Stimulated activated memory B cell treated with anti-CD40 and anti-IgM and Interleukin-4, amounts not matched to agents 10 μg/mL and 1 μg/mL and 100 μg/mL, for 72 hours (primary cell): ENCODE measurements around the gene NXF3.
"Not testable (repeated sequence)": the region's sequence is repeated elsewhere in the genome, so short reads cannot be mapped to it uniquely, and the experiment has no call there.

Experiments used
- ATAC-seq: fragments of 150-1000 bp; cut with Tn5 transposase; 2 replicates; pipeline ENCODE4 v1.10.0; 2021
- H3K27ac Mint-ChIP-seq: one replicate; pipeline ENCODE4 v1.8.0; 2022; ENCODE audit warnings: mild to moderate bottlenecking, mixed read lengths
- H3K27me3 Mint-ChIP-seq: one replicate; pipeline ENCODE4 v1.8.0; 2022; ENCODE audit warnings: mixed read lengths
- H3K36me3 Mint-ChIP-seq: one replicate; pipeline ENCODE4 v1.8.0; 2022; ENCODE audit warnings: mixed read lengths
- H3K4me1 Mint-ChIP-seq: one replicate; pipeline ENCODE4 v1.8.0; 2022; ENCODE audit warnings: mixed read lengths
- H3K4me3 Mint-ChIP-seq: one replicate; pipeline ENCODE4 v1.8.0; 2022; ENCODE audit warnings: mild to moderate bottlenecking, moderate library complexity, mixed read lengths
- H3K9me3 Mint-ChIP-seq: one replicate; pipeline ENCODE4 v1.8.0; 2022; ENCODE audit warnings: mixed read lengths

NXF3 gene, protein sequence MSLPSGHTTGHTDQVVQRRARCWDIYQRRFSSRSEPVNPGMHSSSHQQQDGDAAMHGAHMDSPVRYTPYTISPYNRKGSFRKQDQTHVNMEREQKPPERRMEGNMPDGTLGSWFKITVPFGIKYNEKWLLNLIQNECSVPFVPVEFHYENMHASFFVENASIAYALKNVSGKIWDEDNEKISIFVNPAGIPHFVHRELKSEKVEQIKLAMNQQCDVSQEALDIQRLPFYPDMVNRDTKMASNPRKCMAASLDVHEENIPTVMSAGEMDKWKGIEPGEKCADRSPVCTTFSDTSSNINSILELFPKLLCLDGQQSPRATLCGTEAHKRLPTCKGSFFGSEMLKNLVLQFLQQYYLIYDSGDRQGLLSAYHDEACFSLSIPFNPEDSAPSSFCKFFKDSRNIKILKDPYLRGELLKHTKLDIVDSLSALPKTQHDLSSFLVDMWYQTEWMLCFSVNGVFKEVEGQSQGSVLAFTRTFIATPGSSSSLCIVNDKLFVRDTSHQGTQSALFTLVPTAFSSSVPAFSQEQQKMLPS

DNA sequence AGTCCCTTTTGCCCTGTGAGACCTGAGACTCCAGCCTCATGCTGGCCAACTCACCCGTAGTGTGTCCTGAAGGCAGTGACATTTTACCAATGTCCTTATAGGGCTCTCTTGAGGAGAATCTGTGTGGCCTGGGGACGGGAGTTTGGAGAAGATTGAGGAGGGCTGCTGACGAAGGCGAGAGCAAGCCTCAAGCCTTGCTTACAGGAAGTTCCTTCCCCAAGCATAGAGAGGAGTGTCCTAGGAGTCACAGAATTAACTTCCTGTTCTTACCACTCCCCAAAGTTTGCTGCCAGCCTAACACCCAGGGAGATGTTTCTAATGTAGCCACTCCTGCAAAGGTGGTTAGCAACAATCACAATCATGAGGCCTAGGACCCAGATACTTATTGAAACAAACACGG lies at the start of gene NXF3:
Gene NXF3 (minus strand): TSS at position 202 of the 400 bp plus-strand sequence. CDS start 120 bp downstream, at position 82.
- Mint-ChIP-seq H3K4me1 (no peaks in the 10 kb centered on the region), H3K4me3 (no peak within 1 kb of the TSS), H3K9me3 (no peaks in the 10 kb centered on the region), H3K36me3 (no peaks in the 10 kb centered on the region), H3K27me3 (no peaks in the 10 kb centered on the region), H3K27ac (no peak within 1 kb of the TSS)
- no peak for ATAC-seq

DNA sequence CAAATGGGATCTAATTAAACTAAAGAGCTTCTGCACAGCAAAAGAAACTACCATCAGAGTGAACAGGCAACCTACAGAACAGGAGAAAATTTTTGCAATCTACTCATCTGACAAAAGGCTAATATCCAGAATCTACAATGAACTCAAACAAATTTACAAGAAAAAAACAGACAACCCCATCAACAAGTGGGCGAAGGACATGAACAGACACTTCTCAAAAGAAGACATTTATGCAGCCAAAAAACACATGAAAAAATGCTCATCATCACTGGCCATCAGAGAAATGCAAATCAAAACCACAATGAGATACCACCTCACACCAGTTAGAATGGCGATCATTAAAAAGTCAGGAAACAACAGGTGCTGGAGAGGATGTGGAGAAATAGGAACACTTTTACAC lies 43.6 kb upstream of the NXF3 start:
- H3K27me3 Mint-ChIP-seq, H3K9me3 Mint-ChIP-seq, H3K4me1 Mint-ChIP-seq, H3K4me3 Mint-ChIP-seq, ATAC-seq, H3K36me3 Mint-ChIP-seq, H3K27ac Mint-ChIP-seq: not testable (repeated sequence)

DNA sequence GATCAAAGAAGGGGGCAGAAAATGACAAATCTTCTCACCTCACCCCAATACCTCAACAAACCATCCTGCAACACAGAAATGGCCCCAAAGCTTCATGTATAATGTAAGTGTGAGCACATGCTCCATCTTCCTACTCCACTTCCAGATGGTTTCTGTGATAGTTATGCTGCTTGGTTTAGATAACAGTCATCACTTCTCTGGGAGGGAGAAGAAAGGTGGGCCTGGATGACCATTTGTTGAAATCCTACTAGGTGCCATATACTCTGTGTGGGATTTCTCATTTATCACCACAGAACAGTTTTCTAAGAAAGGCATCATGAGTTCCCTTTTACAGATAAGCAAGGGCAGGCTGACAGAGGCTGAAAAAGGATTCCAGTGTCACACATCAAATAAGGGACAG lies 31.3 kb upstream of the NXF3 start:
- H3K27me3 Mint-ChIP-seq: no peaks in the 10 kb centered on the region
- H3K36me3 Mint-ChIP-seq: no peaks in the 10 kb centered on the region
- H3K4me3 Mint-ChIP-seq: no peak overlapping the region

DNA sequence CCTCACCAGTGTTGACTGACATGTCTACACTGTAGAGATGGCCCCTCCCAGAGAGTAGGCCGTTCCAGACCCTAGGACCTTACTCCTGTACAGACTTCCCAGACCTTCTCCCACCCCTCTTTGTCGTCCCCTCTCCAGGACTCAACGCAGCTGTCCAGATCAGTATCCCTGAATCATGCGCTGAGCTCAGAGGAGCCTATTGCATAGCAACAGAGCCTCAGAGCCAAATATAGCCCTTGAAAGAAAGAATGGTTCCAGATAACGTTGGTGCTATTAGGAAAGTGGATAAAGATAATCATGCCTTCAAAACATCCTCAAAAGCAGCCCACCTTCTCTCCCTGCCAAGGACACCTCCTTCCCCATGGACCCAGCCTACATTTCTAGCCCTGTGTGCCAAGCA lies 27.8 kb upstream of the NXF3 start:
- Mint-ChIP-seq H3K4me3 (no peak overlapping the region), H3K27me3 (no peaks in the 10 kb centered on the region), H3K36me3 (no peaks in the 10 kb centered on the region), H3K4me1 (no peaks in the 10 kb centered on the region), H3K27ac (no peak overlapping the region), H3K9me3 (no peaks in the 10 kb centered on the region)
- no peak for ATAC-seq

More for the DNA sequence above, 31.3 kb upstream of the NXF3 start:
- Mint-ChIP-seq H3K4me1 (no peaks in the 10 kb centered on the region), H3K27ac (no peak overlapping the region), H3K9me3 (no peaks in the 10 kb centered on the region)
- no peak for ATAC-seq

DNA sequence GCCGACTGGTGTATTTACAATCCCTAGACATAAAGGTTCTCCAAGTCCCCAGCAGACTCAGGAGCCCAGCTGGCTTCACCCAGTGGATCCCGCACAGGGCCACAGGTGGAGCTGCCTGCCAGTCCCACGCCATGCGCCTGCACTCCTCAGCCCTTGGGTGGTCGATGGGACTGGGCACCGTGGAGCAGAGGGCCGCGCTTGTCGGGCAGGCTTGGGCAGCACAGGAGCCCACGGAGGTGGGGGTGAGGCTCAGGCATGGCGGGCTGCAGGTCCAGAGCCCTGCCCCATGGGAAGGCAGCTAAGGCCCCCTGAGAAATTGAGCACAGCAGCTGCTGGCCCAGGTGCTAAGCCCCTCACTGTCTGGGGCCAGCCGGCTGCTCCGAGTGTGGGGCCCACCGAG lies 24.0 kb upstream of the NXF3 start:
- ATAC-seq, H3K27me3 Mint-ChIP-seq, H3K4me1 Mint-ChIP-seq, H3K4me3 Mint-ChIP-seq, H3K27ac Mint-ChIP-seq, H3K36me3 Mint-ChIP-seq, H3K9me3 Mint-ChIP-seq: not testable (repeated sequence)

DNA sequence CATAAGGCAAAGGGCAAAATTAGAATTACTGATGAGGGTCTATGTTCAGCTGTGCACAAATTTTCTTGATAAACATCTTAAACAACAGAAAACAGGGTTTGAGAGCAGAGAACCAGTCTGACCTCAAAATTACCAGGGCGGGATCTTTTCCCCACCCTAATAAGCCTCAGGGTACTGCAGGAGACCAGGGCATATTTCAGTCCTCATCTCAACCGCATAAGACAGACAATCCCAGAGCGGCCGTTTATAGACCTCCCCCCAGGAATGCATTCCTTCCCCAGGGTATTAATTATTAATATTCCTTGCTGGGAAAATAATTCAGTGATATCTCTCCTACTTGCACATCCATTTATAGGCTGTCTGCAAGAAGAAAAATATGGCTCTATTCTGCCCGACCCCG lies 16.6 kb upstream of the NXF3 start:
- not testable (repeated sequence) for H3K4me1 Mint-ChIP-seq, ATAC-seq, H3K27me3 Mint-ChIP-seq, H3K27ac Mint-ChIP-seq, H3K4me3 Mint-ChIP-seq, H3K36me3 Mint-ChIP-seq, H3K9me3 Mint-ChIP-seq

DNA sequence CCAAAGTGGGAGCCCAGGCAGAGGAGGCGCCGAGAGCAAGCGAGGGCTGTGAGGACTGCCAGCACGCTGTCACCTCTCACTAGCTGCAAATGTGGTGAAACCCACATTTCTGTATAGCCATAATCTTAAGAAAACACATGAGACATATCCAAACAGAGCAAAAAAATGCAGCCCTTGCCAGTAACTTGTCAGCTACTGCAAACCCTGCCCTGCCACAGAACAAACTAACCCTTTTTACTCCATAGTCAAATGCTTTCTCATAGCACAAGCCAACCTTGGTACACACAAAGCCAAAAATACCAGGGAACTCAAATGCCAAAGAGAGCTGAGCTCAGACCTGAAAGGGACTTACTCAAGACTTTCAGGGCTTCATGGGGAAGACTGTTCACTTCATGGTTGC lies 14.9 kb upstream of the NXF3 start:
- ATAC-seq: no peak
- peaks cover 8% of the 10 kb centered on the region for H3K9me3 Mint-ChIP-seq
- H3K27ac Mint-ChIP-seq: no peak overlapping the region
- no peaks in the 10 kb centered on the region for H3K27me3 Mint-ChIP-seq
- H3K36me3 Mint-ChIP-seq: no peaks in the 10 kb centered on the region
- no peak overlapping the region for H3K4me3 Mint-ChIP-seq
- H3K4me1 Mint-ChIP-seq: no peaks in the 10 kb centered on the region

DNA sequence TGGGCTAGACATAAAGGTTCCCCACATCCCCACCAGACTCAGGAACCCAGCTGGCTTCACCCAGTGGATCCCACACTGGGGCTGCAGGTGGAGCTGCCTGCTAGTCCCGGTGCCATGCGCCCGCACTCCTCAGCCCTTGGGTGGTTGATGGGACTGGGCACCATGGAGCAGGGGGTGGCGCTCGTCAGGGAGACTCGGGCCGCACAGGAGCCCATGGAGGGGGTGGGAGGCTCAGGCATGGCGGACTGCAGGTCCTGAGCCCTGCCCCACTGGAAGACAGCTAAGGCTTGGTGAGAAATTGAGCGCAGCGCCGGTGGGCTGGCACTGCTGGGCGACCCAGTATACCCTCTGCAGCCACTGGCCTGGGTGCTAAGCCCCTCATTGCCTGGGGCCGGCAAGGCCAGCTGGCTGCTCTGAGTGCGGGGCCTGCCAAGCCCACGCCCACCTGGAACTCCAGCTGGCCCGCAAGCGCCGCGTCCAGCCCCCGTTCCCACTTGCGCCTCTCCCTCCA lies 14.3 kb upstream of the NXF3 start:
- ATAC-seq, H3K27me3 Mint-ChIP-seq, H3K9me3 Mint-ChIP-seq, H3K36me3 Mint-ChIP-seq, H3K27ac Mint-ChIP-seq, H3K4me3 Mint-ChIP-seq, H3K4me1 Mint-ChIP-seq: not testable (repeated sequence)

DNA sequence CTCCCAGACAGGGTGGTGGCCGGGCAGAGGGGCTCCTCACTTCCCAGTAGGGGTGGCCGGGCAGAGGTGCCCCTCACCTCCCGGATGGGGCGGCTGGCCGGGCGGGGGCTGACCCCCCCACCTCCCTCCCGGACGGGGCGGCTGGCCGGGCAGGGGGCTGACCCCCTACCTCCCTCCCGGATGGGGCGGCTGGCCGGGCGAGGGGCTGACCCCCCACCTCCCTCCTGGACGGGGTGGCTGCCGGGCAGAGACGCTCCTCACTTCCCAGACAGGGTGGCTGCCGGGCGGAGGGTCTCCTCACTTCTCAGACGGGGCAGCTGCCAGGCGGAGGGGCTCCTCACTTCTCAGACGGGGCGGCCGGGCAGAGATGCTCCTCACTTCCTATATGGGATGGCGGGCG lies 11.4 kb upstream of the NXF3 start:
- H3K4me3 Mint-ChIP-seq, H3K27me3 Mint-ChIP-seq, H3K27ac Mint-ChIP-seq, H3K4me1 Mint-ChIP-seq, H3K36me3 Mint-ChIP-seq, ATAC-seq, H3K9me3 Mint-ChIP-seq: not testable (repeated sequence)

DNA sequence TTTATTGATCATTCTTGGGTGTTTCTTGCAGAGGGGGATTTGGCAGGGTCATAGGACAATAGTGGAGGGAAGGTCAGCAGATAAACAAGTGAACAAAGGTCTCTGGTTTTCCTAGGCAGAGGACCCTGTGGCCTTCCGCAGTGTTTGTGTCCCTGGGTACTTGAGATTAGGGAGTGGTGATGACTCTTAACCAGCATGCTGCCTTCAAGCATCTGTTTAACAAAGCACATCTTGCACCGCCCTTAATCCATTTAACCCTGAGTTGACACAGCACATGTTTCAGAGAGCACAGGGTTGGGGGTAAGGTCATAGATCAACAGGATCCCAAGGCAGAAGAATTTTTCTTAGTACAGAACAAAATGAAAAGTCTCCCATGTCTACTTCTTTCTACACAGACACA lies 10.9 kb upstream of the NXF3 start:
- not testable (repeated sequence) for H3K27ac Mint-ChIP-seq, H3K9me3 Mint-ChIP-seq, H3K4me3 Mint-ChIP-seq, H3K27me3 Mint-ChIP-seq, ATAC-seq, H3K4me1 Mint-ChIP-seq, H3K36me3 Mint-ChIP-seq

DNA sequence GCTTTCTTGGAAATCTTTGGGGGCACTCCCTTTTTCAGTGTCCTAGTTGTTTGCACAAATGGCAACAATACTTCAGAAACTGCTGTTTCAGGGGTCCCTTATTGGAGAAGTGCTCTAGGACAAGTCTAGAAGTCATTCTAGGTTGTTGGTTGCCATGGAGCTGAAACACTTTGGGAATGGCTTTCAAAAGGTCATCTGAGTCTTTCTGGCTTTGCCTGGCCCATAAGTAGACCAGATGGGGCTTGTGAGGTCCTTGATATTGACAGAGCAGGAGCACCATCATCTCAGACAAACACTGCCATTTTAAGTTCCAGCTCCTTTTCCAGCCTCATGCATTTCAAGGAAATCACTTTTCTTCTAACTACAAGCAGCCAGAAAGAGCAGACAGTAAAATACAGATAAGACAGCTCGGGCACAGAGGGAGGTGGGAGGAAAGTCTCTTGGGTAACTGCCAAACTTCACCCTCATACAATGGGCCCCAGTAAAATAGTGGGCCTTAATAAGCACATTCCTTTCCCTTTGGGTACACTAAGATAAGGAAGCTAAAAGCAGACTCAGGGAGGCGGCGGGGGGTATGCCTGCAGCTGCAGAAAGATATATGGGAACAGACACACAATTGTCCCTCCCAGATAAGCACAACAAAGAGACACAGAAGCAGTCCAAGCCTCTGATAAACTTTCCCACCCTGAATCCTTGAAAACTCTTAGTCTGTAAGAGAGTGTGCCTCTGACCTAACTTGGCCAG lies 8.5 kb upstream of the NXF3 start:
- Mint-ChIP-seq H3K4me1 (no peaks in the 10 kb centered on the region), H3K27me3 (no peaks in the 10 kb centered on the region), H3K9me3 (no peaks in the 10 kb centered on the region), H3K27ac (no peak overlapping the region), H3K36me3 (no peaks in the 10 kb centered on the region), H3K4me3 (no peak overlapping the region)
- ATAC-seq: no peak

DNA sequence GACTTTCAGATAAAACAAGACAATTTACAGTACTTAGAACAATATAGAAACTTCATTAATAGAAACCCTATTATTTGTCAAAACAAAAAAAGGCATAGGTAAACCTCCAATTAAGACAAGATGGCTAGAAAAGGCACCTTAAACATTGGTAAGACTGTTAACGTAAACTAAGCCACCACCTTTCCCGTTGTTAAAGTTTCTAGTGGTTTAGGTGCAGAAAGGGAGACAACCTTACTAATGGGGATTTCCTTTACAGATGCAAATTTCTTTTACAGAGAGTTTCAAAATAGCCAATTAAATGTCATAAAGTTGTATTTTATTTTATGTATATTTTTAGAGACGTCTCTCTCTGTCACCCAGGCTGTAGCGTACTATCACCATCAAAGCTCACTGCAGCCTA lies 7.5 kb upstream of the NXF3 start:
- H3K27ac Mint-ChIP-seq: no peak overlapping the region
- no peaks in the 10 kb centered on the region for H3K9me3 Mint-ChIP-seq
- no peak overlapping the region for H3K4me3 Mint-ChIP-seq
- no peaks in the 10 kb centered on the region for H3K4me1 Mint-ChIP-seq
- no peaks in the 10 kb centered on the region for H3K27me3 Mint-ChIP-seq
- no peak for ATAC-seq
- H3K36me3 Mint-ChIP-seq: no peaks in the 10 kb centered on the region

DNA sequence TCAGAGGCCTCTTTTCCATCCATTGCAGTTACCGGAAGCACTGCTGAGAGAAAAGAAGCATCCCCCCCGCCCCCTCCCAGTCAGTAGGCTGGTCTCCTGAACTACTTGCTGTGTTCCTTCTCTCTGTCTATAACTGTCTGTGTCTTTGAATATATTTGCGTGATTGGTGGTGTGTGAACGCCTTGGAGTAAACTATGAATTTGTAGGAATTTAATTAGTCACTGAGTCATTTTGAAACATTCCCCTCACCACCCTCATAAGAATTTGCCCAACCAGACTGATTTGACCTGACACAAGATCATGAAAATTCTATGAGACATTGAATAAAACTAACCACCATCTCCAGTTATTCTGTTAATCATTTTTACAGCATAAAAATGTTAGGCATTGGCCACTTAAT lies 6.7 kb upstream of the NXF3 start:
- H3K36me3 Mint-ChIP-seq: no peaks in the 10 kb centered on the region
- ATAC-seq: no peak
- H3K27me3 Mint-ChIP-seq: no peaks in the 10 kb centered on the region
- no peaks in the 10 kb centered on the region for H3K4me1 Mint-ChIP-seq
- no peaks in the 10 kb centered on the region for H3K9me3 Mint-ChIP-seq
- no peak overlapping the region for H3K27ac Mint-ChIP-seq
- H3K4me3 Mint-ChIP-seq: no peak overlapping the region

DNA sequence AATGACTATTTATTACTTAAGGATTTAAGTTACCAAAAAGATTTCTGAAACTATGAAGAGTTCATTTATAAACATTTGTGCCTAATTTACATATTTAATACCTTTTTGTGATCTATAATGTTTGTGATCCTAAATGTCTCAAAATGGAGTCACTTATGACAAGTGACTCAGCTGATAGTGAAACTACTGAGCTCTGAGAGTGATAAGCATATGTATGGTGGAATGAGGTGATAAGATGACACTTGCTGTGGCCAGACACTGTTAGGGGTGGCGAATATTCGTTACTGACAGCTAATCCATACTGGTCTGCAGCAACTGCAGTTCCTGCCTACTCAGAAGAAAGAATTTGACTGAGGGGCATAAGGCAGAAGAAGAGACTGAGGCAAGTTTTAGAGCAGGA lies 5.5 kb upstream of the NXF3 start:
- Mint-ChIP-seq H3K36me3 (no peaks in the 10 kb centered on the region), H3K4me1 (no peaks in the 10 kb centered on the region), H3K27ac (no peak overlapping the region), H3K27me3 (no peaks in the 10 kb centered on the region), H3K4me3 (no peak overlapping the region), H3K9me3 (no peaks in the 10 kb centered on the region)
- no peak for ATAC-seq

DNA sequence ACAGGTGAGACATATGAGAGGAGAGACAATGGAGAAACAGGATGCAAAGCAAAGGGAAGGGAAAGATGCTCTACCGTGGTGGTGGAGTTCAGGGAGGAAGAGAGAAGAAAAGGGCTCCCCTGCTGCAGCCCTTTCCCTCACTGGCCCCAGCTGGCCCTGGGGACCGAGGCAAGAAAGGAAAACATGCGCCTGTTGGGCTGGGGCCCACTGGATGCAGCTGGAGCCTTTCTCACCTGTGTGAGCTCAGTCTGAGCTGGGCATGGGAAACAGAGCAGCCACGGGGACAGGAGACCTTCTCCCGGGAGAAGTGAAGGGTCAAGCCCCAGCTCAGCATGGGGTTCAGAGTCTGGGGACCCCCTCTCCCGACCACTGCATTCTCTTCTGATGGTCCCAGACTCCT lies 11.9 kb downstream of the NXF3 start:
- no peaks in the 10 kb centered on the region for H3K36me3 Mint-ChIP-seq
- H3K4me3 Mint-ChIP-seq: no peak overlapping the region
- H3K9me3 Mint-ChIP-seq: no peaks in the 10 kb centered on the region
- no peaks in the 10 kb centered on the region for H3K4me1 Mint-ChIP-seq
- H3K27me3 Mint-ChIP-seq: peaks cover 20% of the 10 kb centered on the region
- ATAC-seq: no peak
- H3K27ac Mint-ChIP-seq: no peak overlapping the region

DNA sequence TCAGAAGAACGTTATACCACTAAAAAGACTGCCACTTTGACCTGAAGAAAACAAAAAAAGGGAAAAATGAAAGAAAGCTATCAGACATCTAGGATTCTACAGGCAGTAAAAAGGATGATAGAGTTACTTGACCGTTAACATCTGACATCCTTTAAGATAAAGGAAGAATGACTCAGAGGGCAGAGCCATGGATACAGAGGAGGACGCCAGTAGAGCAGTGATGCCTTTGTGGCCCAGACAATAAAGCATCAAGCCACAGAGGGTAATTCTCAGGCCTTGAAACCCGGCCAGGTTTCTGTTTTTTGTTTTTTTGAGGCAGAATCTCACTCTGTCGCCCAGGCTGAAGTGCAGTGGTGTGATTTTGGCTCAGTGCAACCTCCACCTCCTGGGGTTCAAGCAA lies 19.5 kb downstream of the NXF3 start:
- Mint-ChIP-seq H3K36me3 (no peaks in the 10 kb centered on the region), H3K27ac (no peak overlapping the region)

More for the DNA sequence above, 19.5 kb downstream of the NXF3 start:
- no peak for ATAC-seq
- Mint-ChIP-seq H3K27me3 (no peaks in the 10 kb centered on the region), H3K4me1 (no peaks in the 10 kb centered on the region), H3K9me3 (no peaks in the 10 kb centered on the region), H3K4me3 (no peak overlapping the region)
